Endodermal cell (in vitro differentiated cells): Measurements from ENCODE around the gene SPN. TPM values are rescaled to one million over a fixed set of nuclear protein-coding genes. Genes with fewer than 3 reads are reported as not detected.
A peak's percentile ranks its signal among the peaks of the same experiment; 100 is the strongest.

Experiments used
- DNase-seq: peaks from one replicate; pipeline ENCODE4 v3.0.0-alpha.2; 2017
- H3K27ac ChIP-seq: 2 replicates; pipeline ENCODE4 v1.5.1; 2013; ENCODE audit warnings: mild to moderate bottlenecking, low read depth, low read length, moderate library complexity
- H3K27me3 ChIP-seq: 2 replicates; pipeline ENCODE4 v1.6.1; 2013; ENCODE audit warnings: mild to moderate bottlenecking, low read length, moderate library complexity; ENCODE audit not compliant: insufficient read depth, control insufficient read depth, poor library complexity, severe bottlenecking
- H3K36me3 ChIP-seq: 2 replicates; pipeline ENCODE4 v1.7.0; 2013; ENCODE audit warnings: mild to moderate bottlenecking, low read length, moderate library complexity; ENCODE audit not compliant: control insufficient read depth, insufficient read depth
- H3K4me1 ChIP-seq: one replicate; pipeline ENCODE4 v1.7.0; 2013; ENCODE audit warnings: low read length; ENCODE audit not compliant: control insufficient read depth, insufficient read depth
- H3K4me3 ChIP-seq: 2 replicates; pipeline ENCODE4 v1.5.1; 2013; ENCODE audit warnings: mild to moderate bottlenecking, low read length, moderate library complexity
- H3K9ac ChIP-seq: 2 replicates; pipeline ENCODE4 v1.6.1; 2013; ENCODE audit warnings: mild to moderate bottlenecking, low read length, moderate library complexity; ENCODE audit not compliant: poor library complexity, severe bottlenecking; ENCODE audit errors: extremely low read depth
- H3K9me3 ChIP-seq: 2 replicates; pipeline ENCODE4 v1.6.1; 2013; ENCODE audit warnings: mild to moderate bottlenecking, low read length, moderate library complexity; ENCODE audit not compliant: control insufficient read depth
- H3K27ac Mint-ChIP-seq: 2 replicates; pipeline ENCODE4 v1.8.0; 2020; ENCODE audit warnings: mixed read lengths
- H3K27me3 Mint-ChIP-seq: 2 replicates; pipeline ENCODE4 v1.8.0; 2021; ENCODE audit warnings: mild to moderate bottlenecking, mixed read lengths; ENCODE audit not compliant: insufficient read depth
- H3K36me3 Mint-ChIP-seq: 2 replicates; pipeline ENCODE4 v1.8.0; 2020; ENCODE audit warnings: low read depth, mixed read lengths
- H3K4me1 Mint-ChIP-seq: 2 replicates; pipeline ENCODE4 v1.8.0; 2020; ENCODE audit warnings: mixed read lengths
- H3K4me3 Mint-ChIP-seq: 2 replicates; pipeline ENCODE4 v1.8.0; 2020; ENCODE audit warnings: mild to moderate bottlenecking, moderate library complexity, mixed read lengths
- H3K9me3 Mint-ChIP-seq: 2 replicates; pipeline ENCODE4 v1.8.0; 2020; ENCODE audit warnings: mild to moderate bottlenecking, mixed read lengths
- WGBS, 2 experiments: methylation state at CpG; one replicate each; pipeline versions ENCODE4 v1.1.5 to v1.1.7; 2013; ENCODE audit warnings: missing lambda C conversion rate in 2 of 2, mixed read lengths in 1 of 2; ENCODE audit not compliant: insufficient coverage in 1 of 2, insufficient read length in 1 of 2; 5-methylcytosine and 5-hydroxymethylcytosine counted together
- total RNA-seq, 2 donors: library from RNA; stranded (reverse); fragmentation: NEBNext Ultra II Directional in 1 of 2; extraction: Animal tissue kit (Norgen Biotek cat#: 25700) in 1 of 2; gene quantifications; 2 replicates in 1 of 2; 3 replicates in 1 of 2; pipeline ENCODE4 v1.2.1, GENCODE V29; 2021
- TF ChIP-seq, protein P1 (sequence below): fragments of 200-600 bp; sonication (generic); conservative IDR thresholded peaks from 2 replicates; pipeline ENCODE4 v1.5.0; 2021; ENCODE audit warnings: antibody characterized with exemption, mild to moderate bottlenecking

Gene SPN
- total RNA-seq, 2 donors from 2014 or later = 0.86 TPM; not detected in 1

DNA sequence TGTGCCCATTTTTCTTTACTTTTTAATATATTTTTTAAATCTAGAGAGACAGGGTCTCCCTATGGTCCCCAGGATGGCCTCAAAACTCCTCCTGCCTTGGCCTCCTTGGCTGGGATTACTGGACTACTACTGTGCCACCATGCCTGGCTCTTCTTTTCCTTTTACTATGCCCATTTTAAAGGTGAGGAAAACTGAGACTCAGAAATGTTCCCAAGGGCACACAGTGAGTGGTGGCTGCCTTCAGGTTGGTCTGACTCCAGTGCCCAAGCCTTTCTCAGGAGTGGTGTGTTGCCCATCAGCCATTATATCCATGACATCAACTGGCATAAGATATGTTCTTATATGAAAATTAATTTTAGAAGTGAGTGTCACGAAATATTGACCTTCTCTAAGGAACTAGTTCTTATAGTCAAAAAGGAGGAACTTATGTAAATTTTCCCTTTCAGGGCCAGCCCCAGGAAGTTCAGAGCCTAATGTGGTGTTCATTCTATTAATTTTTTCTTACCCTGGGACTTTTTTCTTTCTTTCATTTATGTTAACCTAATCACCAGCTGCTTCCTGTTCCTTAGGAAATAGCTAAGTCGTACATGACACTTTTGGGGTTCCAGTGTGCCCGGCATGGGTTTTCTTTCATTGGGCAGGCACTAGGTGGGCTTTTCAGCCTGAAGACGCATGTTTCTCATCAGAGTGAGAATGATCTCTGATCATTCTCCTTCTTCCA lies 17.9 kb upstream of the SPN start:
- Histone ChIP-seq H3K27ac (no peak overlapping the region), H3K4me1 (no peaks in the 10 kb centered on the region), H3K27me3 (no peaks in the 10 kb centered on the region), H3K36me3 (no peaks in the 10 kb centered on the region), H3K9ac (no peak overlapping the region), H3K9me3 (no peaks in the 10 kb centered on the region), H3K4me3 (no peak overlapping the region)
- DNase-seq = no peak
- Mint-ChIP-seq H3K4me1 (peaks cover 5% of the 10 kb centered on the region), H3K4me3 (no peak overlapping the region), H3K9me3 (no peaks in the 10 kb centered on the region), H3K36me3 (no peaks in the 10 kb centered on the region), H3K27me3 (no peaks in the 10 kb centered on the region), H3K27ac (no peak overlapping the region)
- WGBS, 2 experiments = 87 to 90% methylated on average over 4 of the region's 4 CpGs
- TF ChIP-seq, protein P1, sequence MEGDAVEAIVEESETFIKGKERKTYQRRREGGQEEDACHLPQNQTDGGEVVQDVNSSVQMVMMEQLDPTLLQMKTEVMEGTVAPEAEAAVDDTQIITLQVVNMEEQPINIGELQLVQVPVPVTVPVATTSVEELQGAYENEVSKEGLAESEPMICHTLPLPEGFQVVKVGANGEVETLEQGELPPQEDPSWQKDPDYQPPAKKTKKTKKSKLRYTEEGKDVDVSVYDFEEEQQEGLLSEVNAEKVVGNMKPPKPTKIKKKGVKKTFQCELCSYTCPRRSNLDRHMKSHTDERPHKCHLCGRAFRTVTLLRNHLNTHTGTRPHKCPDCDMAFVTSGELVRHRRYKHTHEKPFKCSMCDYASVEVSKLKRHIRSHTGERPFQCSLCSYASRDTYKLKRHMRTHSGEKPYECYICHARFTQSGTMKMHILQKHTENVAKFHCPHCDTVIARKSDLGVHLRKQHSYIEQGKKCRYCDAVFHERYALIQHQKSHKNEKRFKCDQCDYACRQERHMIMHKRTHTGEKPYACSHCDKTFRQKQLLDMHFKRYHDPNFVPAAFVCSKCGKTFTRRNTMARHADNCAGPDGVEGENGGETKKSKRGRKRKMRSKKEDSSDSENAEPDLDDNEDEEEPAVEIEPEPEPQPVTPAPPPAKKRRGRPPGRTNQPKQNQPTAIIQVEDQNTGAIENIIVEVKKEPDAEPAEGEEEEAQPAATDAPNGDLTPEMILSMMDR = no peak

DNA sequence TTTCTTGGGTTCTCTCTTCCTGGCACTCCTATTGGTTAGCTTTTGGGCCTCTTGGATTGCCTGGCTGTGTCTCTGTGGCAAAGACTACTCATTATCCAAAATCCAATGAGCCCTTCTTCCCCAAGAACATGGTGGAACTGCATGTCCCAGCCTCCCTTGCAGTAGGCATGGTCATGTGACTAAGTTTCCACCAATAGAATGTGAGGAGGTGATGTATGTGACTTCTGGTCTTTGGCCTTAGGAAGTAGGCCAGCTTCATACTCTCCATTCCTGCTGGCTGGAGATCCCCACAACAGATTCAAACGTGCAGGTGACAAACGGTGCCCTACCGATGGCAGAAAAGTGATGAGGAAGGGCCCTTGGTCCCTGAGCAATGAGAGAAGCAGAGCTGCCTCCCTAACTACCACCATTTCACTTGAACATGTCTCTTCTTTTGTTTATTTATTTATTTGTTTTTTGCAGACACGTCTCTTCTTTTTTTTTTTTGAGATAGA lies 17.3 kb upstream of the SPN start:
- H3K36me3 Mint-ChIP-seq = no peaks in the 10 kb centered on the region
- no peaks in the 10 kb centered on the region for H3K9me3 Mint-ChIP-seq
- Histone ChIP-seq H3K36me3 (no peaks in the 10 kb centered on the region), H3K27me3 (no peaks in the 10 kb centered on the region), H3K4me1 (no peaks in the 10 kb centered on the region), H3K4me3 (no peak overlapping the region), H3K27ac (no peak overlapping the region), H3K9ac (no peak overlapping the region), H3K9me3 (no peaks in the 10 kb centered on the region)
- H3K27me3 Mint-ChIP-seq = no peaks in the 10 kb centered on the region
- DNase-seq = peak; percentile 68
- TF ChIP-seq, protein P1 = no peak
- no peak overlapping the region for H3K4me3 Mint-ChIP-seq
- H3K27ac Mint-ChIP-seq = no peak overlapping the region
- peaks cover 5% of the 10 kb centered on the region for H3K4me1 Mint-ChIP-seq
- 83% methylated on average over 4 of the region's 4 CpGs; no CpG with 5 or more reads in 1 of the 2 experiments for WGBS, 2 experiments

DNA sequence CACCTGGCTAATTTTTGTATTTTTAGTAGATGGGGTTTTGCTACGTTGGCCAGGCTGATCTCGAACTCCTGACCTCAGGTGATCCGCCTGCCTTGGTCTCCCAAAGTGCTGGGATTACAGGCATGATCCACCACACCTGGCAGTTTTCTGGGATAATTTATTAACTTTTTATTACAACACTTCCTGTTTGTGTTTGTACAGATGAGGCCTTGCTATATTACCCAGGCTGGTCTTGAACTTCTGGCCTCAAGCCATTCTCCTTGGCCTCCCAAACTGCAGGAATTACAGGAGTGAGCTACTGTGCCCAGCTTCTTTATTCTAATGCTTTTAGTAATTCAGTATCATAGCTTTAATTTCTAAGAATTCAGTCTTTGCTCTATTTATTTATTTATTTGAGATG lies 16.1 kb upstream of the SPN start:
- H3K9ac ChIP-seq = no peak overlapping the region
- no peak overlapping the region for H3K4me3 ChIP-seq
- no peaks in the 10 kb centered on the region for H3K4me1 ChIP-seq
- TF ChIP-seq, protein P1 = no peak
- no peaks in the 10 kb centered on the region for H3K9me3 ChIP-seq
- H3K9me3 Mint-ChIP-seq = no peaks in the 10 kb centered on the region
- no peaks in the 10 kb centered on the region for H3K27me3 Mint-ChIP-seq
- no peak overlapping the region for H3K4me3 Mint-ChIP-seq
- H3K36me3 ChIP-seq = no peaks in the 10 kb centered on the region
- peaks cover 5% of the 10 kb centered on the region for H3K4me1 Mint-ChIP-seq
- no peaks in the 10 kb centered on the region for H3K36me3 Mint-ChIP-seq
- no peak for DNase-seq
- H3K27ac ChIP-seq = no peak overlapping the region
- no peak overlapping the region for H3K27ac Mint-ChIP-seq
- H3K27me3 ChIP-seq = no peaks in the 10 kb centered on the region
- WGBS, 2 experiments = 96 to 100% methylated on average over 2 to 3 of the region's 3 CpGs
